HepG2 (cell line): Measurements from ENCODE around the gene DLL3. TPM values are rescaled to one million over a fixed set of nuclear protein-coding genes. Genes with fewer than 3 reads are reported as not detected.

Source experiments
- ATRX ChIP-seq: sonication (generic); formaldehyde crosslinking; IDR thresholded peaks from 2 replicates; pipeline ENCODE4 v1.4.0; 2020; ENCODE audit warnings: missing genetic modification reagents, borderline replicate concordance
- DR1 ChIP-seq: sonication (generic); formaldehyde crosslinking; IDR thresholded peaks from 2 replicates; pipeline ENCODE4 v1.8.0; 2021; ENCODE audit warnings: mild to moderate bottlenecking, missing genetic modification reagents, inconsistent platforms
- EEA1 ChIP-seq: sonication (generic); formaldehyde crosslinking; IDR thresholded peaks from 2 replicates; pipeline ENCODE4 v1.5.1; 2020; ENCODE audit warnings: mild to moderate bottlenecking, missing genetic modification reagents, borderline replicate concordance
- HNF1B ChIP-seq: sonication (generic); formaldehyde crosslinking; IDR thresholded peaks from 2 replicates; pipeline ENCODE4 v1.5.1; 2020; ENCODE audit warnings: mild to moderate bottlenecking, moderate library complexity, missing genetic modification reagents
- HNF4G ChIP-seq, 2 experiments: sonication (generic) in 1 of 2; formaldehyde crosslinking in 1 of 2; IDR thresholded peaks; 2 replicates each; pipeline versions ENCODE4 v1.4.0 to v1.6.1; 2011 to 2020; ENCODE audit warnings: borderline replicate concordance in 2 of 2, low read depth in 2 of 2, mild to moderate bottlenecking in 2 of 2, low read length in 1 of 2, missing genetic modification reagents in 1 of 2, moderate library complexity in 1 of 2
- KIAA2018 ChIP-seq: sonication (generic); formaldehyde crosslinking; IDR thresholded peaks from 2 replicates; pipeline ENCODE4 v1.5.0; 2020; ENCODE audit warnings: mild to moderate bottlenecking, missing genetic modification reagents, borderline replicate concordance
- MED13 ChIP-seq: sonication (generic); formaldehyde crosslinking; IDR thresholded peaks from 2 replicates; pipeline ENCODE4 v1.5.0; 2020; ENCODE audit warnings: missing genetic modification reagents
- PBX3 ChIP-seq: sonication (generic); formaldehyde crosslinking; IDR thresholded peaks from 2 replicates; pipeline ENCODE4 v1.8.1; 2023; ENCODE audit warnings: missing genetic modification reagents, inconsistent platforms, borderline replicate concordance
- YEATS4 ChIP-seq: sonication (generic); formaldehyde crosslinking; IDR thresholded peaks from 2 replicates; pipeline ENCODE4 v1.4.0; 2020; ENCODE audit warnings: missing genetic modification reagents, borderline replicate concordance
- ZBTB44 ChIP-seq: sonication (generic); formaldehyde crosslinking; IDR thresholded peaks from 2 replicates; pipeline ENCODE4 v1.4.0; 2020; ENCODE audit warnings: missing genetic modification reagents
- ZNF24 ChIP-seq: fragments of 450-650 bp; IDR thresholded peaks from 2 replicates; pipeline ENCODE4 v1.6.1; 2017; ENCODE audit warnings: antibody characterized with exemption, mild to moderate bottlenecking
- ZNF567 ChIP-seq: sonication (generic); formaldehyde crosslinking; IDR thresholded peaks from 2 replicates; pipeline ENCODE4 v1.8.1; 2023; ENCODE audit warnings: mild to moderate bottlenecking, missing genetic modification reagents, borderline replicate concordance
- ZNF839 ChIP-seq: sonication (generic); formaldehyde crosslinking; IDR thresholded peaks from 2 replicates; pipeline ENCODE4 v1.4.0; 2020; ENCODE audit warnings: missing genetic modification reagents, mild to moderate bottlenecking, borderline replicate concordance
- polyA plus RNA-seq, 8 experiments: library from polyadenylated mRNA; depleted of rRNA in 3 of 8; stranded (reverse) in 7 of 8; unstranded in 1 of 8; fragments of >200 nt; fragmentation: Illumina TruSeq in 4 of 8; extraction: Trizol in 4 of 8; gene quantifications; 2 replicates each; pipeline versions ENCODE4 v1.2.1 to v1.2.3, GENCODE V29; 2011 to 2016; ENCODE audit warnings: low read depth in 4 of 8, missing spikeins in 1 of 8, mixed read lengths in 1 of 8; ENCODE audit not compliant: insufficient read depth in 1 of 8
- total RNA-seq, 5 experiments: library from RNA; depleted of rRNA; stranded (reverse); fragments of >200 nt; fragmentation: Illumina TruSeq; extraction: Trizol; gene quantifications; 2 replicates each; pipeline ENCODE4 v1.2.3, GENCODE V29; 2016; ENCODE audit warnings: low read depth in 1 of 5

The DLL3 gene
- total and polyA plus RNA-seq, 2 of the 13 experiments (the other 11 are each of a cell fraction or from before 2014, with no cell fraction given): 0.35 to 0.55 TPM

- TF ChIP-seq ZBTB44 (CRISPR knock-in tag) (no peak), PBX3 (no peak), ATRX (CRISPR knock-in tag) (no peak), YEATS4 (peak; percentile 60), HNF4G (IDR thresholded peaks at IDR 0.05; ENCODE audit: borderline replicate concordance, low read depth, low read length) (no peak), HNF4G (CRISPR knock-in tag; IDR thresholded peaks at IDR 0.05; ENCODE audit: borderline replicate concordance, low read depth) (no peak), ZNF839 (no peak), EEA1 (CRISPR knock-in tag) (0 out of 2 replicates have a peak, but pooled peaks have one; percentile 62), DR1 (CRISPR knock-in tag) (0 out of 2 replicates have a peak, but pooled peaks have one; percentile 38), HNF1B (CRISPR knock-in tag) (no peak), KIAA2018 (no peak), MED13 (CRISPR knock-in tag) (no peak), ZNF567 (no peak), ZNF24 (no peak)
Measured at GRCh38 chr19:39532233-39533002, 33.7 kb downstream of the DLL3 start, which contains the start of gene EID2B (continued).
